HG03108 (cell line): ENCODE data around the gene RHBDL1.
"Not testable (repeated sequence)": the region's sequence is repeated elsewhere in the genome, so short reads cannot be mapped to it uniquely, and the experiment has no call there.

Source experiments
- ATAC-seq: cut with Tn5 transposase; IDR thresholded peaks from one replicate; pipeline ENCODE4 v1.9.1; 2021; ENCODE audit warnings: moderate library complexity; ENCODE audit not compliant: unreplicated experiment

RHBDL1 gene

DNA sequence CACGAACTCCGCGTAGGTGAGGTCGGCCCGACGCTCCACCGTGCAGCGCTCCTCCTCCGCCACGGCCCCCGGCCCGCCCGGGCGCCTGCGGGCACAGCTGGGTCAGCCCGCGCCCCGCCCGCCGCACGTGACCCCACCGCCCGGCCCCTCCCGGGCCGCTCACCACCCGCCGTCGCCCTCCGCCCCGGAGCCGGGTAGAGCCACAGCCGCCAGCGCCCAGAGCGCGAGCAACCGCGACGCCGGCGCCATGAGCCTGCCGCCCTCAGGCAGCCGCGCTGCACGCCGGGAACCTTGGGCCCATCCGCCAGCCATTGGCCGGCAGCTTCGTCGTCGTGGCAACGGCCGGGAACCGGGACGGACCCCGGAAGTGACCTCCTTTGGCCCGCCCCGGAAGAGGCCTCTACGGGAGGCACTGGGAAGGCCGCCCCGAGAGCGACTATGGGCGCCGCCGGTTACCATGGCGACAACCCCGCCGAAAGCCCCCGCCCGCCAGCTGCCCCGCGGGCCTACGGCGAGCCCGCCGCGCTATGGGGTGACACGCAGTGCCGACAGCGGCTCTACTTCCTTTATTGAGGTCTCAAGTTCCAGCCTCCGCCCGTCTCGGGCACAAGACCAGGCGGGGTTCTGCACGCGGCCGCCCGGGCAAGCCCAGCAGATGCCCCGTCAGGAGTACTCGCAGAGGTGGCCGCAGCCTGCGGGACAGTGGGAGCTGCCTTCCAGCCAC, 8.8 kb downstream of the RHBDL1 start, which contains the start of gene JMJD8:
JMJD8 (minus strand) TSS at position 264 of the 724 bp plus-strand sequence; CDS start at position 249, 15 bp downstream.
- ATAC-seq = peak; percentile 64

DNA sequence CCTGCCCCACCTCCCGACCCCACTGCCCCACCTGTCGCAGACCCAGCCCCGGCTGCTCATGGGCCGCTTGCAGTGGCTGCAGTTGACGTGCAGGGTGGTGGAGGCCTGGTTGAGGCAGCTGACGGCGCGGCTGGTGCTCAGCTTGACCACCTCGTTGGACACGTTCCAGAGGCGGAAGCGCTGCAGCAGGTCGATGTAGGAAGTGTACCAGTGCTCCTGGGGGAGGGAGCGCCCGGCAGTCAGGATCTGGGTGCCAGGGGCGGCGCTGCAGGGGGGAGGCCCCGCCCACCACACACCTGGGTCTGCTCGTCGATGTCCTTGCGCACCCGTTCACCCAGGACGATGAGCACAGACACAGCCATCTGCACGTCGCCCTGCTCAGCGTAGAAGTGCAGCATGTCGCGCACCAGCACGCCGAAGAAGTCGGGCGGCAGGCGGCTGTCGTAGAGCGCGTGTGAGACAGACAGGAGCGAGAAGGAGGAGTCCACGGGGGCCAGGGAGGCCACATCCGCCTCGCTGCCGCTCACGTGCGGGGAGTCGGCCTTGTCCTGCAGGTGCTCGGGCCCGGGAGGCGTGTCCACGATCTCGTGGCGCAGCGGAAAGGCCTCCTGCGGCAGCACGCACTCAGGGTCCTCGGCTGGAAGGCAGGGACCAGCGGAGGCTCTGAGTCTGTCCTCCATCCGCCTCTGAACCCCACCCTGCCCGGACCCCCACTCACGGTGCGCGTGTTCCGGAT, 9.7 kb downstream of the RHBDL1 start:
- no peak for ATAC-seq

DNA sequence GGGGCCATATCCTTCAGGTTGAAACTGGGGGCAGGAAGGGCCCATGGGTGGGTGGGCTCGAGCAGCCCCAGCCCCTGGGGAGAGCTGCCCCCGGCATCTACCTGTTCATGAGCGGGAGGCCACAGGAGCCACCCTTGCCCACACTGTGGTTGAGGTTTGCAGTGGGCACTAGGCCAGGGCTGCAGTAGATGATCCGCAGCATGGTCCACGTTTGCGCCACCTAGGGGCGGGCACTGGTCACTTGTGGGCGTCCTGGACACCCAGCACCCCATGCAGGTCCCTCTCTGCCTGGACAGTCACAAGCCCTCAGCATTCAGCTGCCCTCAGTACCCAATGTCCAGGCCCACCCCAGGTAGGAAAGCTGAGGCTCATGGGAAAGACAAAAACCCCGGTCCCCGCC, 10.5 kb downstream of the RHBDL1 start:
- ATAC-seq = no peak

DNA sequence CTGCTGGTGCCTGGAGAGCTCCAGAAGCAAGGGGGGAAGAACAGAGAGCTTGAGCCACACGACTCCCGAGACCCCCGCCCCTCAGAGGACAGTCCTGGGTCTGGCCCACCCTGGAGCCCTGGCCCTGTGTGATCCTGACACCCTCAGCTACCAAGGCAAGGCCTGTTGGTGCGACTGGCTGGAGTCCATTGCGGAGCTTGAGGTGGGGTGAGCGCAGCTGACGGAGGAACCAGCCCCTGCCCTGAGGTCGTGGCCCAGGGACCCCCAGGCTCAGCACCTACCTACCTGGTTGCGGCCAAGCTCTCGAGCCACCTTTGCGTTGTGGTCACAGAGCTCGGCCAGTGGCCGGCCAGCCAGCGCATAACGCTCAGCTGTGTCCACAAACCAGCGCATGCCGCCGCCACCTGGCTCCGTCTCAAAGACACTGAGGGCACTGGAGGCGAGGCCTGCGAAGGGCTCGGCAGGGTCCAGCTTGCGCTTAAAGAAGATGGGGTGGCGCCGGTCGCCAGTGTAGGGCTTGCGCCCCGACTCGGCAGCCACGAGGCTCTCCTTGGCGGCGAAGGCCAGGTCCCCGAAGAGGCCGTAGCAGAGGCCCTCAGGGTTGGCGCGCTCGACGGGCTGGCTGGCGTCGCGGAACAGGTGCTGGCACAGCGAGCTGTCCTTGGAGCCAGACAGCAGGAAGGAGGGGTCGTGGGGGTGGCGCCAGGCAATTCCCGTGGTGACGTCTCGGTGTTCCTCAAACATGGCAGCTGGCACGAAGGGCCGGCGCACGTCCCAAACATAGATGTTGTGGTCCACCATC, 11.2 kb downstream of the RHBDL1 start:
- ATAC-seq = no peak

DNA sequence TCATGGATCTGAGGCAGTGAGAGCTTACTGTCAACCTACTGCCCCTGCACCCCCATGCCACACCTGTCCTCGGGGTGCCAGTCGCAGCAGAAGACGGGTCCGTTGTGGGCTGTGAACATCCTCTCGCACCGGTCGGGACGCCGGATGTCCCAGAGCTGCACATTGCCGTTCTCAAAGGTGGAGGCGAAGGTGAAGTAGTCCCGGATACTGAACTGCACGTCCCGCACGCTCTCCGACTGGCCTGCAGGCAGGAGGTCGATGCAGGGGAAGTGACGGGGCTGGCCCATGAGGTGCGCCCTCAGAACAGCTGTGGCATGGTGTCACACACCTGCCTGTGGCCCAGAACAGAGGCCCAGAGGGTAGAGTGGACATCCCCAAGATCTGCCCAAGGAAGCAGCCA, 12.0 kb downstream of the RHBDL1 start:
- no peak for ATAC-seq

DNA sequence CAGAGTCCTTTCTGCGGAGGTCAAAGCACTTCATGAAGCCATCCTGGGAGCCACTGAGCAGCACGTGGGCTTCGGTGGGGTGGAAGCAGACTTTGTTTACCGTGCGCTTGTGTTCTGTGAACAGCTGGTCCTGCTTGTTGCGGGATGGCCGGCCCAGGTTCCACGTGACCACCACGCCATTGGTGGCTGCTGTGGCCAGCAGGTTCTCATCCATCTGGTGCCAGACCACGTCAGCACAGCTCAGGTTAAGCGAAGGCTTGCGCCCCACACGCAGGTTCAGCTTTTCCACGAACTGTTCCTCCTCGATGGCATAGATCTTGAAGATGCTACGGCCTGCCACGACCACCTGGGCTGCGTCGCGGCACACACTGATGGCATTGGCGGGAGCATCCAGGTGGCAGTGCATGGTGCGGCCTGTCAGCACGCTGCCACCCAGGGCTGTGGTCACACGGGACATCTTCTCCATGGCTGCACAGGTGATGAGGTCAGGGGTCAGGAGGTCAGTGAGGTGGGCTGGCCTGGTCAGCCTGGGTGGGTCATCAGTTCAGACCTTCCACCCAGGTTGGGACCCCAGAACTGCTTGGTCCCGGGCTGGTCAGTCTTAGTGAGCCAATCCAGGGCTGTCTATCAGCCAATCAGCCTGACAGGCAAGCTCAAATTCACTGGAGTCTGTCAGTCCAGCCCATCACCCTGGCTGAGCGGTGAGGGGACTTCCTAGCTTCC, 13.9 kb downstream of the RHBDL1 start:
- ATAC-seq = no peak

DNA sequence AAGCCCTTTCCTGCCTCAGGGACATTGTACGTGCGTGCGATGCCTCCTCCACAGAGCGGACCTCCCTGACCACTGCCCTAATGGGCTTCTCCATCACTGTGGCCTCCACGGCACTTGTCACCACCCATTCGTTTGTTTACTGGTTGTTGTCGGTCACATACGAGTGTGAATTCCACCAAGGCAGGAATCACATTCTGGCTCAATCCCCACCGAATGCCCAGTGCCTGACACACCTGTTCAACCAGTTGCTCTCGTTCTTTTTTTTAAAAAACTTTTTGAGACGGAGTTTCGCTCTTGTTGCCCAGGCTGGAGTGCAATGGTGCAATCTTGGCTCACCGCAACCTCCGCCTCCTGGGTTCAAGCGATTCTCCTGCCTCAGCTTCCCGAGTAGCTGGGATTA, 15.8 kb downstream of the RHBDL1 start:
- not testable (repeated sequence) for ATAC-seq

DNA sequence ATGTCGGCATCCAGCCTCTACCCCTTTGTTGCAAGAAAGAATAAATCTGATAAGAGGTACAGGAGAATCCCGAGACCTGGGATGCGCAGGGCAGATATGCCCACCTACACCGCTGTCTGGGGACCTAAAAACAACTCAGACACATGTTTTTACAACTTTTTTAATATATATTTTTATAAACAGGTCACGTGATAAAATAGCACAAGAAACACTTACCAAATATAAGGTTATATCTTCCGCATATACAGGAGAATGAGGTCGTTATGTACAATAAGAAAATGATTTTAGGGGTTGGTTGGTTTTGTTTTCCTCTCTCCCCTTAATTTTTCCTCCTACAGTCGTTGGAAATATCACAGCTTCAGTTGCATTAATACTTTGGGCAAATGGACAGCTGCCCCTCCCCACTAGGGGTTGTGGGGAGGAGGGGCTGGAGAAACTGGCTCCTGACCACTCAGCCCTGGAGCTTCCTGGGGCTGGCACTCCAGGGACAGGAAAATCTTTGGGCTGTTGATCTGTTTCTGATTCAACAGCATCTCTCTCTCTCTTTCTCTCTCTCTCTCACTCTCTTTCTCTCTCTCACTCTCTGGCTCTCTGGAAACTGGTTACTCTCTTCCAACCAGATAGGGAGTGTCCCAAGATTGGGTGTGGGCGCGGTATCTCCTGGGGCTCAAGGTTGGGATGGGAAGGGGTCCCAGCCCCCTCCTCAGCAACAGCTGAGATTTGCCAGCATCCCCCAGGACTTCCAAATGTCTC, 17.1 kb downstream of the RHBDL1 start:
- no peak for ATAC-seq

DNA sequence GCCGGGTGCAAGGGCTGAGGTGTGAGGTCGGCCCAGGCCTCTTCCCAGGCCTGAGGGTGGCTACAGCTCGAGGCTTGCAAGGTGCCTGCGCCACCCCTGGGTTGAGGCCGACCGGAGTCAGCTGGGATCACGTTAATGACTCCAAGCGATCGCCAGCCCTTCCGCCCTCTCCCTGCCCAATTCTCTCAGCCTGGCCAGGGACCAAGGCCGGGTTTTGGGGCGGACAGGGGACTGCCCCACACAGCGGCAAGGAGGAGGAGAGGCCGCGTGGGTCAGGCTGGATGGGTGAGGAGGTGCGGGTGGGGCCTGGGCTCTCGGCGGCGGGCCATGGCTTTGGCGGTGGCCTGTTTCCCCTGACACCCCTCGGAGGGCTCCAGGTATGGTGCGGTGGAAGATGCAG, 17.9 kb downstream of the RHBDL1 start:
- no peak for ATAC-seq

DNA sequence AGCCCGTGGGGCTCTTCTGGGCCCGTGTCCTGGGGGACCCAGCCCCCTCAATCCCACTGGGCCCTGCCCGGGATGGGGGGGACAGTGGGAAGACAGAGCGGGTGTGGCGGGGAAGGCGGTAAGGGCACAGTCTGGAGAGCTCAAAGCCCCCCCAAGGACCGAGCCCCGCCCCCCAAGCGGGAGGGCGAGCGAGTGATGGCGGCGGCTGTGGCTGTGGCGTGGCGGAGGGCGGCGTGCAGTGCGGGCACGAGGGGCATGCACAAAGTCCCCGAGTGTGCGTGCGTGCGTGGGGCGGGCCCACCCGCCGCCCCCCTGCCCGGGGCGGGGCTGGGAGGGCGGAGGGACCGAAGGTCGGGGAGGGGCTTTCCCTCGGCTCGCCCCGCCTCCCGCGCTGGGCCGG, 18.3 kb downstream of the RHBDL1 start:
- no peak for ATAC-seq

DNA sequence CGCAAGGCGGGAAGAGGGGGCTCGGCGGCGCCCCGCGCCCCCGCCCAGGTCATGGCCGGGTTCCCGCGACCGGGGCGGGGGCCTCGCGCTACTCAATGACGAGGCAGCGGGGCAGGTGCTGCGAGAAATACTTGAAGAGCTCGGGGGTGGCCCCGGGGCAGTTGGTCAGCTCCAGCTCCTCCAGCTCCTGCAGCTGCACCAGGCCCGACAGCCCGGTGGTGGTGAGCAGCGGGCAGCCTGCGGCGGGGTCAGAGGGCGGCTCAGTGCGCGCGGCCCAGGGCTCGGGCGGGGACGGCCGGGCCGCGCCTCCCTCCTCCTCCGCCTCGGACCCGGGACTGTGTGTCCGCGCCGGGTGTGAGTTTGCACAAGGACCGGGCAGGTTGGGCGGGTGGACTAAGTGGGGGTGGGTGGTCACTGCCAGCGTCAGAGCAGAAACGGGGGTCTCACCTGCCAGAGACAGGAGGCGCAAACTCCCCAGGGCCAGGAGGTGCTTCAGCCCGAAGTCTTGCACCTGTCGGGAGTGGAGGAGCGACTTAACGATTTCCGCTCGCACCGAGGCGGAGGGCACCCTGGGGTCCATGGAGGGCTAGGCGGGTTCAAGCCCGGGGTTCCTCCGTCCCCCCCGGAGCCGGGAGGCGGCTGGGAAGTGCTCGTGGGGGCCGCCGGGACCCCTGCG, 18.9 kb downstream of the RHBDL1 start:
- no peak for ATAC-seq

DNA sequence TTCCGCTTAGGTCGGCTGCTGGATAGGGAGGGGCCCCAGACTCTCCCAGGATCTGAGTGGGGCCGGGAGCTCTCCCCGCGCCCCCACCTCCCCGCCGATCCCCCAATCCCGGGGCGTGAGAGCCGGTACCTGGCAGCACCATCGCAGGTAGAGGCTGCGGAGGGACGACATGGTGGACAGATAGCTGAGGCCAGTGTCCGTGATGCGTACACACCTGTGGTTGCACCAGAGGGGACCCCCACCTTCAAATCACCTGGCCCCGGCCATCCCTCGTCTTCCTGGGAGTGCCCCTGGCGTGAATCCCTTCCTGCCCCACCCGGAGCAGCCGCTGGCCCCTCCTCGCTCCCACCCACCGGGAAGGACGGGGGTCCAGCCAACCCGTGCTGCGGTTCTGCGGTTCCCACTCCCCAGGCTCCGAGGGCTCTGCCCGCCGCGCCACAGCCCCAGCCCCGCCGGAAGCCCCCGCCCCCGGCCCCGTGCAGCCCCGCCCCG, 19.4 kb downstream of the RHBDL1 start:
- no peak for ATAC-seq

DNA sequence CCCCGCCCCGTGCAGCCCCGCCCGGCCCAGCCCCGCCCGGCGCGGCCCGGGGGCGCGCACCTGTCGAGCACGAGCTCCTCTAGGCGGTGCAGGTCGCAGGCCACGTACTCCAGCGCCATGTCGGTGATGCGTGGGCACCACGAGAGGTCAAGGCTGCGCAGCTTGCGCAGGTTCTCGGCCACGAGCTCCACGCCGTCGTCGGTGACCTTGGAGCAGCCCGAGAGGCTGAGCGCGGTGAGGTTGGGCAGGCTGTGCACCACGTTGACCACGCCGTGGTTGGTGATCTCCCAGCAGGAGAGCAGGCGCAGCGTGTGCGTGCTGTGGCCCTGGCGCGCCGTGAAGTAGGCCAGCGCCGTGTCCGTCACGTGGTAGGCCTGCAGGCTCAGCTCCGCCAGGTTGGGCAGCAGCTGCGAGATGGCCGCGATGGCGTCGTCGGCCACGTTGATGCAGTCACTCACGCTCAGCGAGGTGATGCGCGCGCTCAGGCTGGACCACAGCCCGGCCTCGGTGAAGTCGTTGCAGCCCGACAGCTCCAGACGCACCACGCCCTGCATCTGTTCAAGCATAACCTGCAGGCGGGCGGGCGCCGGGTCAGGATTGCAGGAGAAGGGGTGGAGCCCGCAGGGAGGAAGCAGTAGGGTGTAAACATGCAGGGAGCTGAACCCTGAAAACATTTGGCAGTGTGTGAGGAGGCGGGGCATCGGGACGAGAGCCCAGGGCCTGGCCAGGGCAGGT, 20.1 kb downstream of the RHBDL1 start:
- ATAC-seq = no peak

DNA sequence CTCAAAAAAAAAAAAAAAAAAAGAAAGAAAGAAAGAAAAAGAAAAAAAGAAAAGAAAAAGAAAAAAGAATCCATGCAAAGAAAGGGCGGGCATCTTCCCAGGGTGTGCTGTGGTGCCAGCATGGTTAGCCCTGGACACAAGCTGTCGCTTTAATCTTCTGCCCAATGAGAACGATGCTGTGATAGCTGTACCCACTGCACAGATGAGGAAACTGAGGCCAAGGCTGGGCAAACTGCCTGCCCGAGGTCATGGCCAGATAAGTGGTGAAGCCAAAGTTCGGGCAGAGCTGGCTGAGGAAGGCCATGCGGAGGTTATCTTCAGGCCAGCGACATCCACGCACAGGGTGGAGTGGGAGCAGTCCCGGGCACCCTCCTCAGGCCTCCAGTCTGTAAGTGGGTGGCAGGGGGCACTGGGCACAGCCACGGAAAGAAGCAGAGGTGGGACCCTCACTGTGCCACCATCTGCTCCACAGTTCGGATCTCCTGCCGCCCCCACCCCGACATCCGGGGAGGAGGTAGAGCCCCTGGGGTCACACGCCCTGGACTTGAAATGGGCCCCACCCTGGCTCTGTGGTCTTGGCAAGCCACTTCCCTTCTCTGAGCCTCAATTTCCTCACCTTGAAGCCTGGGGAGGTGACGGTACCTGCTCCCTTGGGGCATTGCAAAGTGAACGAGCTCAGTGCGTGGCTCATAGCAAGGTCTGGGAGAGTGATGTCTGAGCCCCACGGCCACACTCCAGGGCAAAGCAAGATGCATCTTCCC, 23.6 kb downstream of the RHBDL1 start:
- ATAC-seq = no peak

DNA sequence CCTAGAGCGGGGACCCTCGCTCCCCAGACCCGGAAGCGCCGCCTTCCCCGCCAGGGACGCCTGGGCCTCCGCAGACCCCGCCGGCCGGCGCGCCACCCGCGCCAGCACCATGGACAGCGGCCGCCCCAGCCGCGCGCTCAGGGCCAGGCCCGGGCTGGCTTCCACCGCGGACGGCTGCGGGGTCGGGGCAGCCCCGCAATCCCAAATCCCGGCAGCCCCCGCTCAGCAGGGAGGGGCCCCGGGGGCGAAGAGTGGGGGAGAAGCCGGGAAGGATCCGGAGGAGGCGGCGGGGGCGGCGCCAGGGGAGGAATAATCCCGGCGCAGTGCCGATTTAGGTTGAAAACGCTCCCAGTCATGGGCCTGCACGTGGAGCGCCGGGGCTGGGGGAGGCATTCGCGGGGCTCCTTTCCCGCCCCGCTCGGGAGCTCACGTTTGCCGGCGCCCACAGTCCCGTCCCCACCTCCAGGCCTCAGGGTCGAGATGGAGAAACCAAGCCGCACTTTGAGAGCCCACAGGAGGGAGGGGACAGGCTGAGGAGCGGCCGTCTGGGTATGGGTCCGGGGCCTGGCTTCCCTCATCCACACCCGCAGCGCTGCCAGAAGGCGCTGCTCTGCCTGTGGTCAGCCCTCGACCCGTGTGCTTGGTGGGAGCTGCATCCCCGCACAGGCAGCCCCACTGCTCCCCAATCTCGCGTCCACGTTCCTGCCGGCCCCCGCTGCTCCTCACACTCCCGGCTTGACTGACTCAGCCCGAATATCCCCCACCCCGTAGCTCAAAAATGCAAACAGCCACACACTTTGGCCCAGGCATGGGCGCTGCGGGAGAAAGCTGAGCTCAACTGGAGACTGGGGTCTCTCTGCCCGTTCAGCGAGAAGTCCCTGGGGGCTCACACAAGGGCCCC, 25.5 kb downstream of the RHBDL1 start:
- ATAC-seq = no peak

DNA sequence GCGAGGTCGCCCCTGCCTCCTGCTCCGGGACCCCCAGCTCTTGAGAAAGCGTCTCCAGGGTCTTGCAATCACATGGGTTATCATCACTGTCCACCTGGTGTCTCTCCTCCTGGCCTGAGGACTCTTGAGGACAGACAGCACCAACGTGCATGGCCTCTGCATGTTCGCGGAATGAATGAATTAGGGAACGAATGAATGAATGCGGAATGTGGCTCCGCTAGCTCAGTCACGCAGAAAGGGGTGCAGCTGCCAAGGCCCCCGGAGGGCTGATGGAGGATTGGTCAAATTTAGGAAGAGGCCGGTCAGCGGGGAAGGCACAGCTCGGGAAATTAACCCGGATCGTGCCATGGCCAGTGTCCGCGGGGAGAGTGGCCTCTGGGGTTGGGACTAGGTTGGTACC, 26.9 kb downstream of the RHBDL1 start:
- no peak for ATAC-seq

DNA sequence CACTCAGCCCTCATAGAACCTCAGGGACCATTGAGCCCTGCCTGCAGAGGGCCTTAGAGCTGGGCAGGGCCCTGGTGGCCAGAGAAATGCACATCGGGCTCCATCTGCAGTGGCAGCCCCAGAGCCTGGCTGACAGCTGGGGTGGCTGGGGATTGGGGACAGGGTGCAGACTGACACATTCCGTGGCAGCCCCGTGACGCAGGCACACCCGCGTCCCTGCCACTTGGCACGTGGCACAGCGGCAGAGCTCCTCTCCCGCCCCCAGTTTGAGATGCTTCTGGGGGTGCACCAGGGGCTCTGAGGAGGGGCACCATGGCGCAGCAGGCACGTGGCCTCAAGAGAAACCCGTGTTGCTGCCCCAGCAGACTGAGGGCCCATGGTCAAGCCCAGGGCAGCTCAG, 27.9 kb downstream of the RHBDL1 start:
- ATAC-seq = no peak
